ENCODE results near the gene CLPTM1L. TPM values are rescaled to one million over a fixed set of nuclear protein-coding genes. Genes with fewer than 3 reads are reported as not detected.
A peak's percentile ranks its signal among the peaks of the same experiment; 100 is the strongest.
"Not testable (repeated sequence)": the region's sequence is repeated elsewhere in the genome, so short reads cannot be mapped to it uniquely, and the experiment has no call there.

Gene CLPTM1L
- total RNA-seq, 1 experiment from 2014 or later = 532 TPM

DNA sequence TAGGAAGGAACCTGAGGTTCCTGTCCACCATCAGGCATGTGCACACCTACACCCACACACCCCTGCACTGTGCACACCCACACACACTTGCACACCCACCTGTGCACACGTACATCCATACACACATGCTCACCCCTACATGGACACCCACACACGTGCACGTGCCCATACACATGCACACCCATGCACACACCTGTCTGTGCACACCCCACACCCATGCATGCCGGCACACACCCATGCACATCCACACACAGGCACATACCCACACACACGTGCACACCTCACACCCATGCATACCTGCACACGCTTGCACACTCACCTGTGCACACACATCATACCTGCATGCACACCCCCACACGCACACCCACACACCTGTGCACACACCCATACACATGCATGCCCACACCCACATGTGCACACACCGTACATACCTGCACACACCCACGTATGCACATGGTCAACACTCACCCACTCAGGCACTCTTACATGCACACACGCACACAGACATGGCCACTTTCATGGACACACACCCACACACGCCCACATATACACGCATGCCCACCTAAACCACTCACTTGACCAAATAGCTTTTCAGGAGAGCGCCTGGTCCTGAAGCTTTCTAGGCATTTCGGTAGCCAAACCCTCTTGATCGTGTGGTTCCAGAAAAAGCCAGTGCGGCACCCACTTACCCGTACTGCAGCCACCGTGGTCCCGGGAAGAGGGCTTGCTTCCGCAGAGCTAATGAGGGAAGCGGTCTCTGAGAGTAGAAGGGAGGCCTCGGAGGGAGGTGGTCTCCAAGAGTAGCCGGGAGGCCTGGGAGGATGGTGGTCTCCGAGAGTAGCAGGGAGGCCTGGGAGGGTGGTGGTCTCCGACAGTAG lies 36.7 kb upstream of the CLPTM1L start:
- no peak for DNase-seq (ENCODE audit: low read depth)

DNA sequence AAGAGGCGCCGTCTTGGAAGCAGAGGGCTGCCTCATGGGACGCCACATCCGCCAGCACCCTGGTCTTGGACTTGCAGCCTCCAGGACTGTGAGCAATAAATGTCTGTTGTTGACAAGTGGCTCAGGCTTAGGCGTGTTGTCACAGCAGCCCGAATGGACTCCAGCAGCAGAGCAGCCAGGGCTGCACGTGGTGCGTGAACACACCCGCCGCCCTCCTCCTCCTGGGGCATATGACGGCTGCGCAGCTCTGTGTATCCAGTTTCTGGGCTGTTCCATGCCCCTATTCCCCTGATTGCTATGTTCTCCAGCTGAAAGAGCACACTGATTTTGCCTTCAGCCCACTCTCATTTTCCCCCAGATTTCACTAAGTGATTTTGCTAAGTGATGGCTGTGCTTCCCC lies 36.0 kb upstream of the CLPTM1L start:
- no peak for DNase-seq (ENCODE audit: low read depth)

DNA sequence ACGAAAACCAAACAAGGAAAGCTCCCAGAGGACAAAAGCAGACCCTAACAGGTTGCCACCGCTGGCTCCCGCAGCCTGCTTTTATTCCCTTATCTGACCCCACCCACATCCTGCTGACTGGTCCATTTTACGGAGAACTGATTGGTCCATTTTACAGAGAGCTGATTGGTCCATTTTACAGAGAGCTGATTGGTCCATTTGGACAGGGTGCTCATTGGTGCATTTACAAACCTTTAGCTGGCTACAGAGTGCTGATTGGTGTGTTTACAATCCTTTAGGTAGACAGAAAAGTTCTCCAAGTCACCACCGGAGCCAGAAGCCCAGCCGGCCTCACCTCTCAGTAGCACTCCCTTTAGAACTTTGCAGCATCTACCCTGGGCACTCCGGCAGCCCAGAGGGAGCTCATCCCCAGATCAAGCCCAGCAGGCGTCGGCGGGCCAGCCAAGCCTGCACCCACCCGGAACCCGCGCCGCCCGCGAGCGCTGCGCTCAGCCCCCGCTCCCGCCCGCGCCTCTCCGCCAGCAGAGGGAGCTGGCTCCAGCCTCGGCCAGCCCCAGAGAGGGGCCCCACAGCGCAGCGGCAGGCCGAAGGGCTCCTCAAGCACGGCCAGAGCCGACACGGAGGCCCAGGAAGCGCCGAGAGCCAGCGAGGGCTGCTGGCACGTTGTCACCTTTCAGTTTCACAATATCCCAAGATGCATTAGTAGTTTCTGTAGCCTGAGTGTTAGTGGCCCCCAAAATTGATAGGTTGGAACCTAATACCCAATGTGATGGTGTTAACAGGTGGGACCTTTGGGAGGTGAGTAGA lies 35.3 kb upstream of the CLPTM1L start:
- DNase-seq (ENCODE audit: low read depth) = peak; percentile 42

DNA sequence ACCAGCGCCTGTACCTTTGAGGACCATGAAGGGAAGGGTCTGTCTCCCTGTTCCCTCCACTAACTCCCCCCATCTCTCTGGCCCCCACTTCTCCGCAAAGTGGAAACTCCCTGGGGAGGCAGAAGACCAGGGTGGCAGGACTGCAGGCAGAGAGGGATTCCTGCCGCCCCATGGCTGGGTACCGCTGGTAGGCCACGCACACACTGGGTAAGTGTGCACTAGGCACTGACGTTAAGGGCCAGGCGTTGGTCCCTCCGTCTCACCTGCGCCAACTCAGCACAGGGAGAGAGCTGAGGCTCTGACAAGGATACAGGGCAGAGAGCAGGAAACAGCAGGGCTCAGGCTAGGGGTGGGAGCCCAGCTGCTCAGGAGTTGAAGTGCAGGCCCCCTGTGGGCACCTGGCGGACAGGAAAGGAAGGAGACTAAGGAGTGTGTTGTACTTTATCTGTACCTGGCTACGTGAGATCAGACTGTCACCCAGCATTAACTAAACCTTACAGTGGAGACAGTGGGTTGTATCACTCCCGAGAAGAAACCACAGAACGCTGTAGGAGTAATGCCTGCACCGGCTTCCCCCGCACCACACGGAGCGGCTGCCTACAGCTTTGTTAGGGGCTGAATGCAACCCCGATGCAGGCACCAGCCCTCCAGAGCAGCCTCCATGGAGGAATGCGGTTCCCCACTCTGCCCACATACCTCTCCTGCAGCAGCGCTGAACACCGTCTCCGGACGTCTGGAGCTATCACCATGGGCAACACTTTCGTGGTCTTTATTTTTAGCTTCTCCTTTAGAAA lies 34.2 kb upstream of the CLPTM1L start:
- DNase-seq (ENCODE audit: low read depth) = no peak

DNA sequence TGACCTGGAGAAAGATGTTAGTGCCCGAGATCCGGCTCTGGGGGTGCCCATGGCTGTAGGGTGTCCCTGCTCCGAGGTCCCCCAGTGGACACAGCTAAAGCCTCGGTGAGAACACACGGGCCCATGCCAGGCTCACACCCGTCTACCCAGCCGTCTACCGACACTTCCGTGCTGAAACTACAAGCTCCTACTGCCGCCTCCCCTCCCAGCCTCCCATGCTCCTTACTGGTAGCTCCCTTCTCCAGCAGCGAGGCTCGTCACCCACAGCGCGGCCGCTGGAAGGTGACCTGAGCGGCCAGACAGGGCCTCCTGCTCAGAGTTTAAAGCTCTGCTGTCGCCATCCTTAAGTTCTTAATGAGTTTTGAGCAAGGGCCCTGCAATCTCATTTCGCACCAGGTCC lies 33.2 kb upstream of the CLPTM1L start:
- DNase-seq (ENCODE audit: low read depth) = no peak

DNA sequence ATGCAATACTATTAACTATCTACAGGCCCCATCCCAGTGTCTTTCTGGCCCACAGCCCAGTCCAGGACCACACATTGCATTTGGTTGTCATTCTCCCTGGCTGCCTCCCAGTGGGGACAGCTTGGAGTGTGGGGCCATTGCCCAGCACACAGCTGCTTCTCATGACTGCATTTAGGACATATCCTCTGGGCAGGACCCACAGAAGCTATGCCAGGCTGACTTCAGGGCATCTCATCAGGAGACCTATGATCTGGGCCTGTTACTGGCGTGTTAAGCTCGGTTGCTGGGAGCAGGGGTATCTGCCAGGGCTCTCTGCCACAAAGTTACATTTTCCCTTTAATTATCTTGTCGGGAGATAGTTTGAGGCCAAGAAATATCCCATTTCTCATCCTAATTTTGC lies 32.1 kb upstream of the CLPTM1L start:
- DNase-seq (ENCODE audit: low read depth) = no peak

DNA sequence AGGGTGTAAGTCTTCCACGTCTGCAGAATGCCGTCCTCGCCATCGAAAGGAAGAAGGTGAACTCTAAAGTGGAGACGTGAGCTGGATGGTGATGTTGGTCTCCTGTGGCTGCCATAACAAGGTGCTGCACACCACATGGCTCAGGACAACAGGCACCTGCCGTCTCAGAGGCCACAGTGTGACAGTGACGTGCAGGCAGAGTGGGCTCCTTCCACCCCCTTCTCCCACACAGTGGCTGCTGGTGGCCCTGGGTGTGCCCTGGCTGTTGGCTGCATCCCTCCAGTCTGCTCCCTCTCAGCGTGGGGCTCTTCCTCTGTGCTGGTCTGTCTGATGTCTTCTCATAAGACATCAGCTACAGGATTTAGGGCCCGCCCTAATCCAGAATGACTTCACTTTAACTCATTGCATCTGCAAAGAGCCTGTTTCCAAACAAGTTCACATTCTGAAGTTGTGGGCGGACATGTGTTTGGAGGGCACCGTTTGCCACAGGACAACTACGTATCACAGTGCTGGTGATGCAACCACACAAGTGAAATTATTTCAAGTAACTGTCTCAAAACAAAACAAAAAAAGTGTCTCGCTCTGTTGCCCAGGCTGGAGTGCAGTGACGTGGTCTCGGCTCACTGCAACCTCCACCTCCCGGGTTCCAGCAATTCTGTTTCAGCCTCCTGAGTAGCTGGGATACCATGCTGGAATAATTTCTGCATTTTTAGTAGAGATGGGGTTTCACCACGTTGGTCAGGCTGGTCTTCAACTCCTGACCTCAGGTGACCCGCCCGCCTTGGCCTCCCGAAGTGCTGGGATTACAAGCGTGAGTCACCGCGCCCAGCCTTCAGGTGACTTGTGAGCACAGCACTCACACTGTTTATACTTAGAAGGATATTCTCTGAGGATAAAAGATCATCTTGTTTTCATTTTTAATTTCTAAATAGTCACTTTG lies 31.2 kb upstream of the CLPTM1L start:
- peak; percentile 25 for DNase-seq (ENCODE audit: low read depth)

DNA sequence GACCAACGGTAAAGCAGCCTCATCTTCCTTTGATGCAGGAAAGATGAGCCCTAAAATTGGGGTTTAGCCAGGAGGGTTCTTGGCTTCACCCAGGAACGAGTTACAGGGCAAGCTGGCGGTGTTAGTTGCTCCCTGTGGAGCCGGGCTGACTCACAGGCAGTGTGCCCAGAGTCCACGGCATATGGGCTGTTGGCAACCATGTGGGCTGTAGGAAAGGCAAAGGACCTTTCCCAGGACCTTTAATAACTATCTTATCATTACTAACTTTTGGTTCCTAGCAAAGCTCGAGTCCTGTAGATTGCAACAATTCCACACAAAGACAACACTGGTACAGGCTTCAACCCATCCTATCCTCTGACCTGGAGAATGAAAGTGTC lies 29.8 kb upstream of the CLPTM1L start:
- DNase-seq (ENCODE audit: low read depth) = peak; percentile 29

DNA sequence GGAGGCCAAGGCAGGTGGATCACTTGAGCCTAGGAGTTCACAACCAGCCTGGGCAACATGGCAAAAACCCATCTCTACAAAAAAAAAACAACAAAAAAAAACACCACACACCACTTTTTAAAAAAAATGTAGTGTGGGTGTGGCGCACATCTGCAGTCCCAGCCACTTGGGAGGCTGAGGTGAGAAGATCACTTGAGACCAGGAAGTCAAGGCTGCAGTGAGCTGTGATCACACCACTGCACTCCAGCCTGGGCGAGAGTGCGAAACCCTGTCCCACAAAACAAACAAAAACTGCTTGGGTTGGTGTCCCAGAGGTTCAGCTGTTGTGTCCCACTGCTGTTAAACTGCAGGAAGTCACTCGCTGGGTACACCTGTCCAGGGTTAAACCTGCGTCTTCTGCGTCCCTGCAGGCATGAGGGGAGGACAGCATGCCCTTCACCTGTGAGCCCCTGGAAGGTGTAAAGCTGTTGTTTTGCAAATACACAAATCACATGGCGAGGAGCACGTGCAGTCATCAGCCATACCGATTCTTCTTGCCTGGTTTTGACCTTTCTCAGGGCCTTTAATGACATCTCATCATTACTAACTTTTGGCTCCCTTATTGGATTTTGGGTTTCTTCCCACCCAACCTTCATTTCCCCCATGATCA lies 29.3 kb upstream of the CLPTM1L start:
- no peak for DNase-seq (ENCODE audit: low read depth)

DNA sequence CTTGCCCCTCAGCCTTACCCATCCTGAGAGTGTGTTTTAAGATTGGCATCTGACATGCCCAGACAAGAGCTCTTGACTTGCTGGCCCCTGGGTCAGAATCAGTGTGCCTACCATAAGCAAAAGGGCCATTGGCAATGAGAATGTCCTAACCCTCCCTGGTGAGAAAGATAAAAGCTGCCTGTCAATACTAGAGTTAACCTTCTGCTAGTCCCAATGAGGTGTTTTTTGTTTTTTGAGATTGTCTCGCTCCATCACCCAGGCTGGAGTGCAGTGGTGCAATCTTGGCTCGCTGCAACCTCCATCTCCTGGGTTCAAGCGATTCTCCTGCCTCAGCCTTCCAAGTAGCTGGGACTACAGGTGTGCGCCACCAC lies 27.1 kb upstream of the CLPTM1L start:
- not testable (repeated sequence) for DNase-seq (ENCODE audit: low read depth)

DNA sequence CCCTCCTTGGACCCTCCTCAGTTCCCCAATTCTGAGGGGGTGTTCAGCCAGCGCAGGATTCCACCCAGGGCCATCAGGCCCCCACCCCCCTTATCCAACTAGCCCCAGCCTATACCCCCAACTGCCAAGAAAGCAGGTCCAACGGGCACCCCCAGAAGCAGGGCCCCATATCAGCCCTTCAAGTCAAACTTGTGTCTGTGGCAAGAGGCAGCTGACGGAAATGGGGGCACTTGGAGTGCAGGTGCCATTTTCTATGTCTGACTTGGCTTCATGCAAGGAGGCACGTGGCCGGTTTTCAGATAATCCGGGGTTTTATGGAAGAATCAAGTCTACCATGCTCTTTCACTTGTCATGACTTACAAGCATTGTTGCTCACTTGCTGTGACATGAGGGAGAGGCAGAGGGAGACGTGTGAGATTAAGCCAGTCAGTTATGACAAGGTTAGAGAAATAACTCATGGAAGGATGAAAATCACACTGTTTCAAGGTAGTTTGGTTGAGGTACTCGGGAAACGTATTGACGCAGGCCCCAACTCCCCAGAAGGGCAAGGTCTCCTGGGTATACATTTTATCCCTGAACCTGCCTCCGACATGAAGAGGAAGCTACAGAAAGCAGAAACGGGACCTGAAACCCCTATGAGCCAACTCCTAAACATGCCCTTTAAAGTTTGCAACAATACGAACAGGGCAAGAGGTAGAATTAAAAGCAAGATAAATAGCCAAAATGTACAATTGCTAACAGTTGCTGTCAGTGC lies 26.5 kb upstream of the CLPTM1L start:
- DNase-seq (ENCODE audit: low read depth) = no peak

DNA sequence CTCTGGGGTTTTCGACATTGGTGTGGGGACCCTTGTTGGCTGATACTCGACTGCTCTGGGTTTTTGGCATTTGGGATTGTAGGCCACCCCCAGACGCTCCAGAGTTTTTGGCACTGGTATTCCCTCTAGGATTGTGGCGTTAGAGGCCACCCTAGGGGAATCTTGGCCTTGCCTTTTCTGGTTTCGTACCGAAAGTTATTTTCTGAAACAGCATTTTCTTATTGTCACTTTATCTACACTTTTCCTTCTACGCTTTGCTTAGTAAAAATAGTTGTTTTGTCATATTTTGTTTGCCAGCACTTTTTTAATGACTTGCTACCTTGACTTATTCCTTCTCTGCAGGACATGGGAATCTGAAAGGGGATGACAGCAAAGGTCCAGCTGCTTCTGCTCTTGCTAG lies 25.1 kb upstream of the CLPTM1L start:
- DNase-seq (ENCODE audit: low read depth) = no peak

DNA sequence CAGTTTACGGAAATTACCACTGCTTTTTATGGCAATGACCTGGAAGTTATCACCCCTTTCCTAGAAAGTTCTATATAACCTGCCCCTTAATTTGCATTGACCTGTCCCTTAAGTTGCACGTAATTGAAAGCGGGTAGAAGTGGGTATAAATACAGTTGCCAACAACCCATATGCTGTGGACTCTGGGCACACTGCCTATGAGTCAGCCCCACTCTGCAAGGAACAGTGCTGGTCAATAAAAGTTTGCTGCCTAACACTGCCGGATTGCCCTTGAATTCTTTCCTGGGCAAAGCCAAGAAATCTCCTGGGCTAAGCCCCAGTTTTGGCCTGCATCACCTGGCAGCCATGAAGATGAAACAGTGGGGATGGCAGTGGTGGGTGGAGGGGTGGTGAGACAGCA lies 23.9 kb upstream of the CLPTM1L start:
- no peak for DNase-seq (ENCODE audit: low read depth)

DNA sequence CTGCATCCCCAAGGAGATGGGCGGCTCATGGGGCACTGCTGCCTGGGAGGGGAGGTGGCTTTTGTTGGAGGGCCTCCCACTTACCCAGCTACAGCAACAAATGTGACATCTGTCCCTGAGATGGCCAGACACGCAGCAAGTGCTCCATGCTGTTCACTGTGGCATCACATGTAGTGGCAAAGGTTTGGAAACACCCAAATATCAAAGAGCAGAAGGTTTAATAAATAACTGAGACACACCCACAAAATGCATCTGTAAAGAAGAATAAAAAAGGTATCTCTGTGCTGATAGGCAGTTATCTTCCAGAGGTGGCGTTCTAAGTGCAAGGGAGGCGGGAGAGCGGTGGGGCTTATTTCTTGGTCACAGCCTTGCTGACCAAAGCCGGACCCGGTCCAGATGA lies 23.3 kb upstream of the CLPTM1L start:
- DNase-seq (ENCODE audit: low read depth) = no peak

DNA sequence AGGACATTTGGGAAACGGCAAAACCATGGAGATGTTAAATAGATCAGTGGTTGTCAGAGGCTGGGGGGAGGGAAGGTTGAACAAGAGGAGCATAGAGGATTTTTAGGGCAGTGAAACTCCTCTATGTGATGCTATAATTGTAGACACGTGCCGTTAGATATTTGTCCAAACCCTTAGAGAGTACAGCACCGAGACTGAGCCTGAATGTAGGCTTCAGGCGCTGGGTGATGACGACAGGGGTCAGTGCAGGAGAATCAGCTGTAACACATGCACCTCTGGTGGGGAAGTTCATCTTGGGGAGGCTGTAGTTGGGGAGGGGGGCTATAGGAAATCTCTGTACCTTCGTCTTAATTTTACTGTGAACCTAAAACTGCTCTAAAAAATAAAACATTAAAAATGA lies 22.2 kb upstream of the CLPTM1L start:
- DNase-seq (ENCODE audit: low read depth) = no peak

DNA sequence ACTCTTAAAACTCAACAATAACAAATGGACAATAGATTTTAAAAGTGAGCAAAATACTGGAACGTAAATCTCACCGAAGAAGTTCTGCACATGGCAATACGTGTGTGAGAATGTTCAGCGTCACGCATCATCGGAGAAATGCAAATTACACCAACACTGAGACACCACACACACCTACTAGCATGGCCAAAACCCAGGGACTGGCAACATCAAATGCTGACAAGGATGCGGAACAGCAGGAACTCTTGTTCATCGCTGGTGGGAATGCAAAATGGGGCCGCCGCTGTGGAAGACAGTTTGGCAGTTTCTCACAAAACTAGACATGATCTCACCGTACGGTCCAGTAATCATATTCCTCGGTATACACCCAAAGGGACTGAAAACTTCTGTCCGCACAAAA lies 21.6 kb upstream of the CLPTM1L start:
- no peak for DNase-seq (ENCODE audit: low read depth)

DNA sequence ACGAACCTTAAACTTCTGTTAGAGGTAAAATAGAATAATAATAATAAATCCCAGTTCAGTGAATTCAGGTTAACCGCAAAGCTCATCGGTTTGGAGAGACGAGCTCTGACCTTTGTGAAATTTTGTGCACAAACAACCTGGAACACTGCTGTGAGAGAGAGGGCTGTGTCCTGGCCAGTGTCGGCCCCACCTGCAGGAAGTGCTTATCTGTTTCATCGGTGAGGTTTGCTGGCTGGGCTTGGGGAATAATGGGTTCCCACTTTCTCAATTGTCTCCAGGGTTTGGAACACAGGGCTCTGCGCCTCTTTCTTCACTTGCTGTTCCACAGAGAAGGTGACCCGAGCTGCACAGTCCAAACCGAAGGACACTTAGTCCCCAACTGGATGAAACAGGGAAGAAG lies 19.3 kb upstream of the CLPTM1L start:
- DNase-seq (ENCODE audit: low read depth) = no peak

DNA sequence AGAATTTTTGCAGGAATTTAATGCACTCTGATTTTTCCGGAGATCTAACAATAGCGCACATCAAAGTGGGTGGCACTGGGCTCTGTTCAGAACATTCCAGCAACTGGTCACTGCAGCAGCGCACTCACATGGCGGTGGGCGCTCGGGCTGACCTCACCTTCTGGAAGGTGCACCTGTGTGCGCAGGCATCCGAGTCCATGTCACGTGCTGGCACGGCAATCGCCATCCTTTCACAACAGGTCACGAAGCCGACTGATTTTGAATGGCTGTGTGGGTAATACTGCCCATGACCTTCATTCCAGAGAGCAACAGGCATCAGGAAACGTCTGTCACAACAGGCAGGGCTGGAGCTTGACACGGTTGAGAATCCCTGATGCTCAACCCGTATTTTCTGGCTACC lies 18.7 kb upstream of the CLPTM1L start:
- DNase-seq (ENCODE audit: low read depth) = no peak

DNA sequence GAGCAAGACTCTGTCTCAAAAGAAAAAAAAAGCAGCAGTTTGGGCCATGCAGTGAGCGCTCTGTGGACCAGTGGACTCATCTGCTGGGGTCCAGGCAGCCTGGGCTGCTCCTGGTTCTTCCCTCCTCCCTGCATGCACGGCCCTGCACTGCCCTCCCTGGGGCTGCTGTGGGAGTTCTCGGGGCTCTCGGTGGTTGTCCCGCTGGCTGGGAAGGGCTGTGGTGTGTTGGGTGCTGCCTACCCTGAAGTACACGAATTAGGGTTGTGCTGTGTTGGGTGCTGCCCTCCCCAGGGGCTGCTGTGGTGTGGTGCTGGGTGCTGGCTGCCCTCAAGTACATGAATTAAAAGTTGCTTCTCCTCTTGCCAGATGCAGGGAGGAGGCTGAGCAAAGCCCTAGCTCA lies 18.3 kb upstream of the CLPTM1L start:
- DNase-seq (ENCODE audit: low read depth) = no peak
